Activated CD4-positive, alpha-beta T cell treated with anti-CD3 and anti-CD28 coated beads, Interleukin-2, amount 10 ng/mL, durations not matched to agents 24 days and 14 days (primary cell): ENCODE measurements around the gene THSD4. TPM values are rescaled to one million over a fixed set of nuclear protein-coding genes. Genes with fewer than 3 reads are reported as not detected.
A peak's percentile ranks its signal among the peaks of the same experiment; 100 is the strongest.
"Not testable (repeated sequence)": the region's sequence is repeated elsewhere in the genome, so short reads cannot be mapped to it uniquely, and the experiment has no call there.

Experiments
- DNase-seq: peaks from one replicate; pipeline ENCODE4 v3.0.0; 2022
- H3K27ac Mint-ChIP-seq: one replicate; pipeline ENCODE4 v1.8.0; 2022; ENCODE audit warnings: mild to moderate bottlenecking, mixed read lengths
- H3K27me3 Mint-ChIP-seq: one replicate; pipeline ENCODE4 v1.8.0; 2022; ENCODE audit warnings: mixed read lengths
- H3K36me3 Mint-ChIP-seq: one replicate; pipeline ENCODE4 v1.8.0; 2022; ENCODE audit warnings: low read depth, mild to moderate bottlenecking, mixed read lengths
- H3K4me1 Mint-ChIP-seq: one replicate; pipeline ENCODE4 v1.8.0; 2021; ENCODE audit warnings: mixed read lengths
- H3K4me3 Mint-ChIP-seq: one replicate; pipeline ENCODE4 v1.8.0; 2022; ENCODE audit warnings: mild to moderate bottlenecking, moderate library complexity, mixed read lengths
- H3K9me3 Mint-ChIP-seq: one replicate; pipeline ENCODE4 v1.8.0; 2021; ENCODE audit warnings: mixed read lengths
- intact Hi-C: fragments of 100-400 bp; cut with micrococcal nuclease; formaldehyde crosslinking; loops from one replicate; pipeline ENCODE4 v1.15.1; 2023
- total RNA-seq: library from RNA; stranded (reverse); gene quantifications from 2 replicates; pipeline ENCODE4 v1.2.3, GENCODE V29; 2022

THSD4 gene
- total RNA-seq, 1 donor from 2014 or later, result not detected

DNA sequence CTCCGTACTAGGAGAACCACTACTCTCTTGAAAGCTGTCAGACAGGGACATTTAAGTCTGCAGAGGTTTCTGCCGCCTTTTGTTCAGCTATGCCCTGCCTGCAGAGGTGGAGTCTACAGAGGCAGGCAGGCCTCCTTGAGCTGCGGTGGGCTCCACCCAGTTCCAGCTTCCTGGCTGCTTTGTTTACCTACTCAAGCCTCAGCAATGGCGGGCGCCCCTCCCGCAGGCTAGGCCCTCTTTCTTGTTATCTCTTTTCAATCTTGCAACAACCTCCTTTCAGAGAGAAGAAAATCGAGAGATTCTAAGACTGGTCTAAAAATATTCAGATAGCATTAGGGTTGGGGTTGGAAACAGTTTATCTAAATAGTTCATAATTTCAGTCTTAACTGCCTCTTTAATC, 257.5 kb downstream of the THSD4 start:
- Mint-ChIP-seq H3K9me3 (peaks cover 18% of the 10 kb centered on the region), H3K4me1 (peaks cover 20% of the 10 kb centered on the region), H3K4me3 (peak overlapping the region; percentile 40), H3K27ac (peak overlapping the region; percentile 65)
- peak; percentile 77 for DNase-seq
- H3K27me3 Mint-ChIP-seq, H3K36me3 Mint-ChIP-seq, intact Hi-C loops: not testable (repeated sequence)

GRCh38 chr15:71373917-71374316, 258.6 kb downstream of the THSD4 start:
- intact Hi-C loops, result no loop called here
- no peak overlapping the region for H3K4me3 Mint-ChIP-seq
- H3K4me1 Mint-ChIP-seq, result peaks cover 20% of the 10 kb centered on the region
- H3K36me3 Mint-ChIP-seq, result peaks cover 3% of the 10 kb centered on the region
- H3K27me3 Mint-ChIP-seq, result peaks cover 6% of the 10 kb centered on the region
- DNase-seq, result no peak
- H3K27ac Mint-ChIP-seq, result no peak overlapping the region
- peaks cover 18% of the 10 kb centered on the region for H3K9me3 Mint-ChIP-seq

DNA sequence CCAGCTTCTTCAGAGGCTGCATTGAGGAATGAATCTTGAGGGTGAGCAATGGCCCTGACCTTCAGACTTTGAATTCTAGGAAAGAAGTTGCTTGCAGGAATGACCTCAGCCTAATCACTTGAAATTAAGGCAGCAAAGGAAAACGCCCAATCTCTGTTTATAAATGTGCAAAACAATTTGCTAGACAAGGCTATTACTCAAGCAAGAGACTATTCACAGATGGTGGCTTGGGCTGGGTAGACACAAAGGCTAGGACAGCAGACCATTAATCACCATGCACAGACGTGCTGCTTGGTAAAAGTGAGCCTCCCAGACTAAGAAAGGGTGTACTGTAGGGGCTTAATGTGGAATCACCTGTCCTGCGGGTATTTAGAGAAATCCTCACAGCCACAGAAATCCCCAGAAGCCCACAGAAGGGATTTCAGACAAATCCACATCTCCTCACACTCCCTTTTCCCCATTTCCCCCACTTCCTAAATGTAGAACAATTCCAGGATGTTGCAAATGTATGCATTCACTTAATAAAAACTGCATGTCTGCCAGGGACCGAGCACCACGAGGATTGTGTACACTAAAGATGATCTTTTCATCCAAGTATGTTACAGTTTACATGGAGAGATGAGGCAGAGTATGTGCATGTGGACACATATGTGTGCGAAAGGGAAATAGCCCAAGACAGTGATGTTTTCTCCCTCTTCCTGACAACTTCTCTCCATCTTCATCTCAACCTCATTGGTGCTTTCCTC, 259.5 kb downstream of the THSD4 start:
- intact Hi-C loops, result no loop called here
- Mint-ChIP-seq H3K36me3 (peaks cover 3% of the 10 kb centered on the region), H3K27ac (no peak overlapping the region), H3K4me3 (no peak overlapping the region), H3K27me3 (peaks cover 6% of the 10 kb centered on the region), H3K4me1 (peaks cover 20% of the 10 kb centered on the region), H3K9me3 (peaks cover 17% of the 10 kb centered on the region)
- no peak for DNase-seq

- H3K9me3 Mint-ChIP-seq, result peaks cover 13% of the 10 kb centered on the region
- H3K4me1 Mint-ChIP-seq, result peaks cover 20% of the 10 kb centered on the region
- H3K36me3 Mint-ChIP-seq, result no peaks in the 10 kb centered on the region
- no peaks in the 10 kb centered on the region for H3K27me3 Mint-ChIP-seq
- DNase-seq, result no peak
- intact Hi-C loops, result no loop called here
- H3K4me3 Mint-ChIP-seq, result no peak overlapping the region
- no peak overlapping the region for H3K27ac Mint-ChIP-seq
Observed at GRCh38 chr15:71375934-71376333, 260.7 kb downstream of the THSD4 start.

DNA sequence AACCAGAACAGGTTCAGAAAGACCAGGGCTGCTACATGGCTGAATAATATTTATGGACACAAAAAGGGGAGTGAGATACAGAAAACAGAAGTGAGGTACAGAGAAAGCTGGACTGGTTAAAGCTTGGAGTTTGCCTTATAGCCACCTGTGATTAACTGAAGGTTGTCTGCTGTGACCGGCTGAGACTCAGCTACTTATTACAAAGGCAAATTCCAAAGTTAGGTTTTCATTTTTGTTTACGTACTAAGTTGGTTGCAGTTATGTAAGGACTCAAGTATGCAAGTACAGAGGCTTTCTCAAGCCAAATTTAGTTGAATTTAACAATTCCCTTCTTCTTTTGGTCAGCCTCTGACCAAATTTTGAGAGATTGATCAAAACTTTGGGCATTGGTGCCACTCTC, 264.6 kb downstream of the THSD4 start:
- peaks cover 13% of the 10 kb centered on the region for H3K9me3 Mint-ChIP-seq
- intact Hi-C loops, result no loop called here
- peaks cover 4% of the 10 kb centered on the region for H3K4me1 Mint-ChIP-seq

DNA sequence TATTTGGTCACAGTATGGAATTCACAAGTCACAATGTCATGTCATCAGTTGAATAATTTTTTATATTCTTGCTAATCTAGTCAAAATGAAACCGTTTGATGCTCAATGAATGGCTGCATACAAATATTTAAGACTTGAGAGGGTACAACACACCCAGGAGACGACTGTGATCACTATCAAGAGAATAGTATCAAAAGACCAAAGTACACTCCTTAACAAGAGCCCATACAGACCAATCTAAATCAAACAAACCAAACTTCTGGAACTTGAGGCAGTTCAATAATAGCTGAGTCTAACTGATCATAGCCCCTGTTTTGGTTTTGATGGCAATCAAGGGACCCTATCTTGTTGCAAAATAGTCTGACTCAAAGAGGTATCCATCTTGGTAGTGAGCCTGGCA, 265.1 kb downstream of the THSD4 start:
- Mint-ChIP-seq H3K36me3 (no peaks in the 10 kb centered on the region), H3K4me3 (no peak overlapping the region), H3K4me1 (peaks cover 1% of the 10 kb centered on the region), H3K27me3 (peaks cover 5% of the 10 kb centered on the region), H3K9me3 (peaks cover 9% of the 10 kb centered on the region), H3K27ac (no peak overlapping the region)
- intact Hi-C loops, result no loop called here
- DNase-seq, result no peak

More for the DNA sequence above, 264.6 kb downstream of the THSD4 start:
- H3K36me3 Mint-ChIP-seq, result no peaks in the 10 kb centered on the region
- no peak overlapping the region for H3K4me3 Mint-ChIP-seq
- DNase-seq, result no peak
- no peak overlapping the region for H3K27ac Mint-ChIP-seq
- H3K27me3 Mint-ChIP-seq, result peaks cover 2% of the 10 kb centered on the region

DNA sequence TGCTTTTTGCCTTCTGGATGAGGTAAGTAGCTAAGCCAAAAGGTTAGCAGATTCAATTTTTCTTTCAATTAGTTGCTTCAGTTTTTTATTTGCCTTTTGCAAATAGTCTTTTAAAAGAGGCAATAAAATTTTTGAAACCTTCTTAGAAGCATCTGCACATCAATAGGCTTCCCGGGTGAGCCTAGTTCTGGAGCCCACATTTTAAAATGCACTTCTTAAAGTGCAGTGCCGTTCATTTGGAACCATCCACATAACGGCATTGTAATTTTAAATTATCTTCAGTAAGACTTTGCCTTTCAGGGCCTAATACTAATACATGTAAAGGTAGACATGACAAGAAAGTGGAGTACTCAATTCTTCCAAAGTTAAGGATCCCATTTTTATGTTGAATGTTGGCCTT, 269.2 kb downstream of the THSD4 start:
- H3K27me3 Mint-ChIP-seq, result peaks cover 35% of the 10 kb centered on the region
- intact Hi-C loops, result no loop called here
- H3K27ac Mint-ChIP-seq, result no peak overlapping the region
- no peaks in the 10 kb centered on the region for H3K4me1 Mint-ChIP-seq
- H3K9me3 Mint-ChIP-seq, result peaks cover 3% of the 10 kb centered on the region
- no peaks in the 10 kb centered on the region for H3K36me3 Mint-ChIP-seq
- H3K4me3 Mint-ChIP-seq, result no peak overlapping the region
- DNase-seq, result no peak

- H3K27ac Mint-ChIP-seq, result no peak overlapping the region
- peaks cover 3% of the 10 kb centered on the region for H3K9me3 Mint-ChIP-seq
- DNase-seq, result no peak
- H3K36me3 Mint-ChIP-seq, result no peaks in the 10 kb centered on the region
- intact Hi-C loops, result no loop called here
- H3K4me3 Mint-ChIP-seq, result no peak overlapping the region
- no peaks in the 10 kb centered on the region for H3K4me1 Mint-ChIP-seq
- H3K27me3 Mint-ChIP-seq, result peaks cover 35% of the 10 kb centered on the region
Observed at GRCh38 chr15:71385026-71385425, 269.8 kb downstream of the THSD4 start.

DNA sequence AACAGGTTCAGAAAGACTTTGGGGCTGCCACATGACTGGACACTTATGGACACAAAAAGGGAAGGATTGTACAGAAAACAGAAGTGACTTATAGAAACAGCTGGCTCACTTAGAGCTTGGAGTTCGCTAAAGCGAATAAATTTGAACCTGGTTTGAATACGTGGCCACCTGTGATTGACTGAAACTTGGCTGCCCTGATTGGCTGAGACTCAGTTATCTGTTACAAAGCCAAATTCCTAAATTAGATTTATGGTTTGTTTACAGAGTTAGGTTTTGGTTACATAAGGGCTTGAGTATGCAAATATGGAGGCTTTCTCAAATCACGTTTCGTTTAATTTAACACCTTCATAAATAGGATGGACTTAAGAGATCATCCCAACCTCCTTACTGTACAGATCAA, 270.2 kb downstream of the THSD4 start:
- intact Hi-C loops, result no loop called here
- Mint-ChIP-seq H3K4me1 (no peaks in the 10 kb centered on the region), H3K9me3 (peaks cover 3% of the 10 kb centered on the region), H3K27me3 (peaks cover 36% of the 10 kb centered on the region), H3K27ac (no peak overlapping the region), H3K36me3 (no peaks in the 10 kb centered on the region), H3K4me3 (no peak overlapping the region)
- DNase-seq, result no peak

GRCh38 chr15:71386005-71386404, 270.7 kb downstream of the THSD4 start:
- Mint-ChIP-seq H3K27ac (no peak overlapping the region), H3K36me3 (no peaks in the 10 kb centered on the region), H3K9me3 (peaks cover 3% of the 10 kb centered on the region), H3K27me3 (peaks cover 36% of the 10 kb centered on the region), H3K4me1 (no peaks in the 10 kb centered on the region), H3K4me3 (no peak overlapping the region)
- intact Hi-C loops, result no loop called here
- DNase-seq, result no peak

GRCh38 chr15:71386448-71387236, 271.4 kb downstream of the THSD4 start:
- Mint-ChIP-seq H3K27ac (no peak overlapping the region), H3K4me3 (no peak overlapping the region), H3K9me3 (peaks cover 3% of the 10 kb centered on the region), H3K4me1 (no peaks in the 10 kb centered on the region), H3K36me3 (no peaks in the 10 kb centered on the region), H3K27me3 (peaks cover 36% of the 10 kb centered on the region)
- DNase-seq, result no peak
- intact Hi-C loops, result no loop called here

GRCh38 chr15:71387810-71388209, 272.5 kb downstream of the THSD4 start:
- no peak for DNase-seq
- H3K27me3 Mint-ChIP-seq, result peaks cover 36% of the 10 kb centered on the region
- intact Hi-C loops, result no loop called here

DNA sequence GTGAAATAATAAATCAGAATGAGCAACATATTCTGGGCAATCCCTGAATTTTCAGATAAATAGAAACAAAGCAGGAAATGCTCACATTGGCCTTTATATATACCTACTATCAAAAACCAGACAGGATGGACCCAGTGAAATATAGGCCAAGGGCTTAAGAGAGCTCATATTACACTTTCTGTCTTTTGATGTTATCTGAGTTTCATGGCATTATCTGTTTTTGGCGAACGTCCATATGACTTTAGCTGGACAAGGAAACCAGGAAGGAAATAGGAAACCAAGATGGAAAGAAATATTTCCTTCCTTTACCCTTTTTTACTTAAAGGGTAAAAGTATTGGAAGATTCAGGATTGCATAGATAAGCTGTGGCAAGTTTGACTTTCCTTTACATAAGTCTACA, 274.8 kb downstream of the THSD4 start:
- Mint-ChIP-seq H3K36me3 (no peaks in the 10 kb centered on the region), H3K27ac (no peak overlapping the region), H3K9me3 (peaks cover 3% of the 10 kb centered on the region), H3K4me3 (no peak overlapping the region), H3K27me3 (peaks cover 33% of the 10 kb centered on the region), H3K4me1 (no peaks in the 10 kb centered on the region)
- no peak for DNase-seq
- intact Hi-C loops, result no loop called here

More at GRCh38 chr15:71387810-71388209, 272.5 kb downstream of the THSD4 start:
- H3K27ac Mint-ChIP-seq, result no peak overlapping the region
- H3K36me3 Mint-ChIP-seq, result no peaks in the 10 kb centered on the region
- H3K9me3 Mint-ChIP-seq, result peaks cover 3% of the 10 kb centered on the region
- no peak overlapping the region for H3K4me3 Mint-ChIP-seq
- H3K4me1 Mint-ChIP-seq, result no peaks in the 10 kb centered on the region

DNA sequence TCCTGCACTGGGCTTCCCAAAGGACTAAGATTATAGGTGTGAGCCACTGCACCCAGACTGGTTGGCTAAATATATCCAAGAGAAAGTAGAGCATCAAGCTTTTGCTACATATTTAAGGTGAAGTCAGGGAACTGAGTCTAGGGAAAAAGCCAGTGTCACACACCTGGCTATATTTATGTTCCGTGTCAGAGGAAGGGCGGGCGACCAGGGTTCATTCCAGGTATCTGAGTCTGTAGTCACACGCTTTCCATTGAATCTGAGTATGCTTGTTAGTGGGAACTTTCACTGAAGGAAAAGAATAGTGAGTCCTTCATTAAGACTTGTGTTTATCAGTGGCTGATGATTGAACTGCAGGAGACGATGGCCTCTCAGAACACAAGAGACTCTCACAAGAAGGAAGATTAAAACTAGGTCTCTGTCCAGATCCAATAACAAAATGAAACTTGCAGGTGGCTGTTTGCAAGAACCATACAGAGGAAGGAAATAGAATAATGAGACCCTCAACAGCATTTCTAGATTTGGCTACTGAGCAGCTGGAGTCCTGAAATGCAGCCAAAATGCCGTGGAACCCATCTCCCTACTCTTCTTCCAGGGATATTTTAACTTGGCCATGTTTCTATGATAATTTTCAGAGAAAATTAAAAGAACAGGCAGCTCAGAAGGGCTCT, 276.3 kb downstream of the THSD4 start:
- DNase-seq, result no peak
- H3K36me3 Mint-ChIP-seq, result no peaks in the 10 kb centered on the region
- H3K27ac Mint-ChIP-seq, result no peak overlapping the region
- no peak overlapping the region for H3K4me3 Mint-ChIP-seq
- no peaks in the 10 kb centered on the region for H3K4me1 Mint-ChIP-seq
- peaks cover 21% of the 10 kb centered on the region for H3K27me3 Mint-ChIP-seq
- intact Hi-C loops, result no loop called here
- peaks cover 3% of the 10 kb centered on the region for H3K9me3 Mint-ChIP-seq
